Activated naive CD4-positive, alpha-beta T cell treated with anti-CD3 and anti-CD28 coated beads, Interleukin-2, amount 50 U/mL, for 16 hours (primary cell): ENCODE measurements around the gene FMNL1.
"Not testable (repeated sequence)": the region's sequence is repeated elsewhere in the genome, so short reads cannot be mapped to it uniquely, and the experiment has no call there.

ENCODE experiments used
- DNase-seq: peaks from one replicate; pipeline ENCODE4 v3.0.0-alpha.2; 2020

Gene FMNL1, protein sequence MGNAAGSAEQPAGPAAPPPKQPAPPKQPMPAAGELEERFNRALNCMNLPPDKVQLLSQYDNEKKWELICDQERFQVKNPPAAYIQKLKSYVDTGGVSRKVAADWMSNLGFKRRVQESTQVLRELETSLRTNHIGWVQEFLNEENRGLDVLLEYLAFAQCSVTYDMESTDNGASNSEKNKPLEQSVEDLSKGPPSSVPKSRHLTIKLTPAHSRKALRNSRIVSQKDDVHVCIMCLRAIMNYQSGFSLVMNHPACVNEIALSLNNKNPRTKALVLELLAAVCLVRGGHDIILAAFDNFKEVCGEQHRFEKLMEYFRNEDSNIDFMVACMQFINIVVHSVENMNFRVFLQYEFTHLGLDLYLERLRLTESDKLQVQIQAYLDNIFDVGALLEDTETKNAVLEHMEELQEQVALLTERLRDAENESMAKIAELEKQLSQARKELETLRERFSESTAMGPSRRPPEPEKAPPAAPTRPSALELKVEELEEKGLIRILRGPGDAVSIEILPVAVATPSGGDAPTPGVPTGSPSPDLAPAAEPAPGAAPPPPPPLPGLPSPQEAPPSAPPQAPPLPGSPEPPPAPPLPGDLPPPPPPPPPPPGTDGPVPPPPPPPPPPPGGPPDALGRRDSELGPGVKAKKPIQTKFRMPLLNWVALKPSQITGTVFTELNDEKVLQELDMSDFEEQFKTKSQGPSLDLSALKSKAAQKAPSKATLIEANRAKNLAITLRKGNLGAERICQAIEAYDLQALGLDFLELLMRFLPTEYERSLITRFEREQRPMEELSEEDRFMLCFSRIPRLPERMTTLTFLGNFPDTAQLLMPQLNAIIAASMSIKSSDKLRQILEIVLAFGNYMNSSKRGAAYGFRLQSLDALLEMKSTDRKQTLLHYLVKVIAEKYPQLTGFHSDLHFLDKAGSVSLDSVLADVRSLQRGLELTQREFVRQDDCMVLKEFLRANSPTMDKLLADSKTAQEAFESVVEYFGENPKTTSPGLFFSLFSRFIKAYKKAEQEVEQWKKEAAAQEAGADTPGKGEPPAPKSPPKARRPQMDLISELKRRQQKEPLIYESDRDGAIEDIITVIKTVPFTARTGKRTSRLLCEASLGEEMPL

DNA sequence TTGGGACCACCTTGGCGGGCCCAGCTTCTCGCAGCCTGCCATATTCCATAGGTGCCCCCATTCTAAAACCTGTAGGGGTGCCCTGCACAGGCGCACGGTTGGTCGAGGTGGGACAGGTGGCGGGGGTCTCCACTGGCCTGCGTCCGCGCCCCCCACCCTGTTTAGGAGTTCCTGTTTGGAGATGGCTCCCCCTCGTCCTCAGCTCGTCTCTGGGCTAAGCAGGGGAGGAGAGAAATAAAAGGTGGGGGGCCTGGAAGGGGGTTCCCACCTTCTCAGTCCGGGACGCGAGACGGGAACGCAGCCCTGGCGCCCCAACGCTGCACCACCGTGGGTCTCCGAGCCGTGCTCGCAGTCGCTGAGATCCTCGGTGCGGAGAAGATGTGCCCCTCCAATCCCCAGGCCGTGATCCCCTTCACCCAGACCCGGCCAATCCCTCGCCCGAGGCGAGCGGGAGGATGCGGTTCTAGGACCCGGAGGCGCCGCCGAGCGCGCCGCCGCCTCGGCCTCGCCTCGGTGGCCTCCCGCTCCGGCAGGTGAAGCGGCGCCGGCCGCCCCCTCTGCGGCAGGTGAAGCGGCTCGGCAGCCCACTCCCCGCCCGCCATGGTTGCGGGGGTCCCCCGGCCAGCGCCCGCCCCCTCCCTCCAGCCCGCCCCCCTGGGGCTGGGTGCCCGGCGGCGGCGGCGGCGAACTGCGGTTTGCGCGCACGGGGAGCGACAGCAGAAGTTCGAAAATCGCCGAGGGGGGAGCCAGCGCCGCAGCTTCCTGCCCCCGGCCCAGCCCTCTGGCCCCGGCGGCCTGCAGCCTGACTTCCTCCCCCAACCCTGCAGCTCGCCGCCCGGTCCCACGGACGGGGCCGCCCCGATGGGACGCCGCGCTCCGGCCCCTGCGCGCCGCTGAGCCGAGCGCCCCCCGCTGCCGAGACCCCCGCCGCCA is at the start of gene FMNL1:
FMNL1 (plus strand) TSS at position 805 of the 933 bp plus-strand sequence. CDS start 240 bp downstream, outside the sequence.
- peak; percentile 51 for DNase-seq

DNA sequence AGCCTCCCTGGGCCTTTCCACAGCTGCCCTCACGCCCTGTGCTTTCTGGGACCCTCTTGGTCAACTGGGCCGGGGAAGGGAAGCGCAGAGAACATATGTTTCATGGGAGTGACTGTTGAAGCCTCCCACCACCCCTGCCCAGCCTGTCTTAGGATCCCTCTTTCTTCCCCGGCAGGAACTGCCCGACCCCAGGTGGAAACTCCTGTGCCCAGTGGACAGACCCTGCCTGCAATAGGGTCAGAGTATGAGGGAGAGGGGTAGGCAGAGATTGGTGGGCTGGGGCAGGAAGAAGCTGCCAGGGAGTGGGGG is 49.5 kb upstream of the FMNL1 start:
- no peak for DNase-seq

DNA sequence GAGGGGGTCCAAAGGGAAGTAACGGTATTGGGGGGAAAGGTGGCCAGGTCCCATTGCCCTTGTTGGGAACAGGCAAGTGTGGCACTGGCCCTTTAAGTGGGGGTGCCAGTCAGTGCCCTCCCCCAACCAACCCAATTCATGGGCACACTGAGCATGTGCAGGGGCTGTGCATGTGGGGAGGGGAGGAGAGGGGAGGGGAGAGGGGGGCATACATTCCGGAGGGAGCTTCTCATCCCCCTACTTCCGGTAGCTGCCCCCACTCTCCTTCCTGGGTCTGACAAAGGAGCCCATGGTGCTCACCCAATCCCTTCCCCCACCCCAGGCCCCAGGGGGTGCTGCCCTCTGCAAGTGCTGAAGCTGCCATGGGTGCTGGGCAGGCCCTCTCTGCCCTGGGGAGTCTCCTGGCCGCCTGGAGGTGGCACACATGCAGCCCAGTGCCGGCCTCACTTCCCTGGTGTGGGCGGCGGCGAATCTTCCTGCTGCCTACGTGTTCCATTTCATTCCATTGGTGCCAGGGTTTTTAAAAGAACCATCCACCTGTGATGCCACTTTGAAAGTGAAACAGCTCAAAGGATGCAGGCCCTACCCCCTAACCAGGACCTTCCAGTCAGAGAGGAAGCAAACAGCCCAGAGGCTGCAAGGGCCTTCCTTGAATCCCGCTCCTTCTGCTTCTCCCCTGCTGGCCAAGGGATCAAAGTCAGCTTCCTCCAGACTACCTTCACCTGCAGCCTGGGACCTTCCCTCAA is 49.0 kb upstream of the FMNL1 start:
- peak; percentile 60 for DNase-seq

DNA sequence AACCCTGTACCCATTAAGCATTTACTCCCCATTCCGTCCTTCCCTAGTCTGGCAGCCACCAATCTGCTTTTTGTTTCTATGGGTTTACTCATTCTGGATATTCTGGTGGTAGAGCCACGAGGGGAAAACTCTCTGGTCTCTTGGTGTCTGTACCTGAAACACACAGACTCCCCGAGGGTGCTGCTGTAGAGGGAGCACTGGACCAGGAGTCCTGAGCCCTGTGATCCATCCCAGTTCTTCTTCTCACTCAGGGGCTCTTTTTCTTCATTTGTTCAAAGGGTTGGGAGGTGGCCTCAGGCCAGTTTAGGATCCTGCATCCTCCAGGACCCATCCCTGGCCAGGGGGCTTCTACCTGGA is 45.9 kb upstream of the FMNL1 start:
- no peak for DNase-seq

DNA sequence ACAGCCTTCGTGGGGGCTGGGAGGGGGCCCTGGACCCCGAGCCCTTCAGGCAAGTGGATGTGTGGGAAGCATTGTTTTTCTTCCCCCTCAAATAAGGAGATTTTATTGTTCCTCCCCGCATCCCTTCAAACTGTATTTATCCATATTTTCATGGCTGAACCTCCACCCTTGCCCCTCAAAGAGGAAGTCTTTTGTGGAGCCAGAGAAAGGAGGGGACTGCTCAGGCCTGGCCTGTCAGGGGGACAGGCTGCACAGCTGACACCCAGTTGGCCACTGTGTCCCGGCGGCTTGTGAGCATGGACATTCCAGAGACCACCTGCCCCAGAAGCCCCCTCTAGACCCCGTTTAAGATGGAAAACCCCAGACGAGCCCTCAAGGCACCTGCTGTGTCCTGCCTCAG is 44.1 kb upstream of the FMNL1 start:
- no peak for DNase-seq

DNA sequence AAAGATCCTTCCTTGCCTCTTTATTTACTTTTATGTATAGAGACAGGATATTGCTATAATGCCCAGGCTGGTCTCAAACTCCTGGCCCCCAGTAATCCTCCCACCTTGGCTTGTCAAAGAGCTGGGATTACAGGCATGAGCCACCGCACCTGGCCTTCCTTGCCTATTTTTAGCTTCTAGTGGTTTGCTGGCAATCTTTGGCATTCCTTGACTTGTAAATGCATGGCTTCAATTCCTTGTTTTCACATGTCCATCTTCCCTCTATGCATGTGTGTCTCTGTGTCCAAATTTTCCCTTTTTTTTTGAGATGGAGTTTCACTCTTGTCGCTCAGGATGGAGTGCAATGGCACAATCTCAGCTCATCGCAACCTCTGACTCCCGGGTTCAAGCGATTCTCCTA is 37.5 kb upstream of the FMNL1 start:
- DNase-seq = no peak

DNA sequence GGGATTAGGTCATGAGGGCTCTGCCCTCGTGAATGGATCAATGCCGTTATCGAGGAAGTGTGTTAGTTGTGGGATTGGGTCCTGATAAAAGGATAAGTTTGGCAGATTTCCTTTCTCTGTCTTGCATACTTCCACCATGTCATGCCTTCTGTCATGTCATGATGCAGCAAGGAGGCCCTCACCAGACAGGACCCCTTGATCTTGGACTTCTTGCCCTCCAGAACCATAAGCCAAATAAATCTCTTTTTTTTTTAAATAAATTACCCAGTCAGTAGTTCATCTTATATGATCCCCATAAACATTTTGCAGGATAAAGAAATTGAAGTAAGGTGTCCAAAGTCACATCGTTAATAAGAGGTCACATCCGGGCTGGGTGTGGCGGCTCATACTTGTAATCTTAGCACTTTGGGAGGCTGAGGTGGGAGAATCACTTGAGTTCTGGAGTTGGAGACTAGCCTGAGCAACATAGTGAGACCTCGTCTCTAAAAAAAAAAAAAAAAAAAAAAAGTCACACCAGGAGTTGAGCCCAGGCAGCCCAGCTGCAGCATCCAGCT is 34.8 kb upstream of the FMNL1 start:
- no peak for DNase-seq

DNA sequence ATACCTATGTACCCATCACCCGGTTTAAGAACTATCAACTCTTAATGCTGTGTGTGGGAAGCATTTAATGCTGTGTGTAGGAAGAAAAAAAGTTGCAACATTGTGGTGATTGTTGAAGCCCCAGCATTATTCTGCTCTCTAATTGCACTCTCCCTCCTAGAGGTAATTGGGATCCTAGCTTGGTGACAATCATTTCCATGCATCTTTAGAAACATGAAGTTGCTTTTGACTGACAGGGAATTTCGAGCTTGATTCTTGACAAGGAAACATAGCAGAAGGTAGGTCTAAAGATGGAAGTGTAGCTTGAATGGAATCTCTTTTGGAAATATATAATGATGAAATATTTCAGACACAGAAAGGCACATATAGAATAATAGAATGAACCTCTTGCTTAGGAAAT is 32.7 kb upstream of the FMNL1 start:
- no peak for DNase-seq

DNA sequence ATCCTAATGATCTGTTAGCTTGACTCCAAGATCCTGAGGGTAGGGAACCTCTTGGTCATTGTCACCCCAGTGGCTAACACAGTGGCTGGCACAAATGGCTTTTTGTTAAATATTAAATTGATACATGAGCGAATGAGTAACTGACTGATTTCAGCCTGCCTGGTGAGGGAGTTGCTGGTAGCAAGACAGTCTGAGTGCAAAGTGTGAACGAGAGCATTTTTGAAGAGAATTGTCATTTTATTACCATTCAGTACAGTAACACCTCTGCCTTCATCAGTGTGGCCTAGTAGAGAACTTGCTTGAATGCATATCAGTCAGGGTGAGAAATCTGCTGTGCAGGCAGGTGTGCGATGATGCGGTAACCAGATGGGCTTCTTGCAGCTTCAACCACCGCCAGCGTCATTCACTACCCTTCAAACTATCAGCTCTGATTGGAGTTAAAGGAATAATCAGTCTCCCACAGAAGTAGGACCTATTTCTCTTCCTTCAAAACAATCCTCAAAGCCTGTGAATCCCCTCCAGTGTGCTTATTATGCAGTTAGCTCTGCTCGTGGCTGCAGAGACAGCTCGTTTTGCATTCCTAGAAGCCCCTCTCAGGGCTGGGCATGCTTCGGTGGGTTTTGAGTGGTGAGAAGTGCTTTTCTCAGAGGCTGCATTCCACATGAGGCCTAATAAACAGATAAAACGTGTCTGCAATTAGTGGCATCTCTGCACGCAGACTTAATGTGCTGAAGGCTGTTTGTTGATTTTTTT is 31.0 kb upstream of the FMNL1 start:
- DNase-seq = no peak

DNA sequence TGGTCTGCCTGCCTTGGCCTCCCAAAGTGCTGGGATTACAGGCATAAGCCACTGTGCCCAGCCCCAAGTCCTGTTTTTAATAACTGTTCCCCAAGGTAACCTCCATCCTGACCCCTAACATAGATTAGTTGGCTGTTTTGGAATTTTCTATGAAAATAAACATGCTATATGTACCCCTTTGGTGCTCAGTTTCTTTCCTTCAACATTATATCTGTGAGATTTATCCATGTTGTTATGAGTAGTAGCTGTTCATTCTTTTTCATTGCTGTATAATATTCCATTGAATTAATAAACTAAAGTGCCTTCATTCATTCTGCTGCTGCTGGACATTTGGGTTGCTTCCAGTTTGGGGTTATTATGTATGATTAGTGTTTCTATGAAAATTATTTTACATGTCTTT is 26.3 kb upstream of the FMNL1 start:
- no peak for DNase-seq

DNA sequence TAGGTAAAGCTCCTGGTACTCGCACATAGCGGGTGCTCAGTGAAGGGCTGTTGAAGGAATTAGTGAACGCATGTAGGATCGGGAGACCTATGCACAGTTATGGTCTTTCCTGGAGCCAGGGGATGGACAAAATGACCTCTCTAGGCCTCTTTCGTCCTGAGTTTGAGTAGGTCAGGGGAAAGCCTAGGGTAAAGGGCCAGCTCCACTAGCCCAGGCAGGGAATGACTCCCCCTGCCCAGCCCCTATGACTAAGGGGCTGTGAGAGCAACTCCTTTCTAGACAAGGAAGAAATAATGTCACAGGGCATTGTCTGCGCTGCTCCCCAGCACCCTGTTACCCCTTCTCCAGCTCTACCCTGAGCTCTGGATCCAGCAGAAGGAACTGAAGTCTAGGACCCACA is 24.6 kb upstream of the FMNL1 start:
- no peak for DNase-seq

DNA sequence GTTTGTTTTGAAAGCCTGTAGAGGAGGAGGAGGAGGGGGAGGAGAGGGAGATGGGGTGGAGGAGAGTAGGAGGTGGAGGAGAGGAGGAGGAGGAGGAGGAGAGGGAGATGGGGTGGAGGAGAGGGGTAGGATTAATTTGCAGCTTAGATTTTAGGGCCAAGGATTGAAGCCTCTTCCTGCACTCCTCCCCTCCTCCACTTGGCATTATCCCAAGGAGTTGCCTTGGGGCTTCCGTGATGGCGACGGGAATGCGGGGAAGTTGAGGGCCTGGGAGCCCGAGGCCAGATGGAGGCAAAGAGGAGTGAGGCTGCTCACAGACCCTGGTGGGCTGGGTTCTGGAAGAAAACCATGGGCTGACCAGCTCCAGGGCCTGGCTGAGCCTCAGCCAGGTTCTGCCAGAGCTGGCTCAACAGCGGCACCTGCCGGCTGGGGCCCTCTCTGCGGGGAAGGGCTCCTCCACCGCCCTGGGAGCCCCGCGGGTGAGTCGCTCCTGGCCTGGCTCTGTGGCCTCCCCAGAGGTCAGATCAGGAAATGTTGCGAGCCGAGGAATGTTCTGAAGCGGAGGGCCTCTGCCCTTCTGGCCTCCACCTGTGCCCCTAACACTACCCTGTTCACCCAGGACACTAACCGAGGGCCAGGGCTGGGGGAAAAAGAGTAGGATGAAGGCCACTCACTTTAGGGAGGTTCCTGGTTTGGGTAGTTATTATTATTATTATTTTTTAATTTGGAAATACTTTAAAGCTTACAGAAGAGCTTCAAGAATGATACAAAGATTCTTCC is 23.9 kb upstream of the FMNL1 start:
- DNase-seq = peak; percentile 90

DNA sequence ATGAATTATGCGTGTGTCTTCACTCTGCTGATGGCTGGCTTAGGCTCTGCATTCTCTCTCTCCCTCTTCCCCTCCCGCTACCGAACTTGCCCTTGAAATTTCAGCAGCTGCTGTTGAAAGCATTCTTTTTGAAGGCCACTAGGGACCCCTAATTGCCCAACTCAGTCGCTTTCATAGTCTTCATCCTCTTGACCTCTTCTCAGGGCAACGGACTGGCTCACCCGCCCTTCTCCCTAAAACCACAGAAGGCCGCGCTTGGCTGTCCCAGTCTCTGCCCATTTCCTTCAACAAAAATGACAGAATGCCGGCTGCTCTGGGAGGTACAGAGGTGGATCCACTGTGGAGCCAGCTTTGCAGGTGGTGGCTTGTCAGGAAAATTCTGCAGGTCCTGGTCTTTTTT is 21.0 kb upstream of the FMNL1 start:
- no peak for DNase-seq

DNA sequence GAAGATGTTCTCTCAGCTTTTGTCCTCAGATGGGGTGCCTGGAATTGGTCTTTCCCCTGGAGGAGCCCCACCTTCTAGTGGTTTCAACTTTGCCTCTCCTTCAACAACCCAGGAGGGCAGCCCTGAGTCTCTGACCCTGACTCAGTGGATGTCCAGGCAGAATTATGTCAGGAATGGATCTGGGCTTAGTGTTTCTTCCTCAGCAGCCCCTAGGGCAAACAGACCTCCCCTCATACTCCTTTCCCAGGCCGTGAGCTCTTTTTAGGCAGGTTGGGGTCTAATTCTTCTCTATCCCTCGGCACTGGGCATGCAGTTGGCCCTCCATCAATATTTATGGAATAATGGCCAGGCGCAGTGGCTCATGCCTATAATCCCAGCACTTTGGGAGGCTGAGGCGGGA is 20.2 kb upstream of the FMNL1 start:
- DNase-seq = no peak

DNA sequence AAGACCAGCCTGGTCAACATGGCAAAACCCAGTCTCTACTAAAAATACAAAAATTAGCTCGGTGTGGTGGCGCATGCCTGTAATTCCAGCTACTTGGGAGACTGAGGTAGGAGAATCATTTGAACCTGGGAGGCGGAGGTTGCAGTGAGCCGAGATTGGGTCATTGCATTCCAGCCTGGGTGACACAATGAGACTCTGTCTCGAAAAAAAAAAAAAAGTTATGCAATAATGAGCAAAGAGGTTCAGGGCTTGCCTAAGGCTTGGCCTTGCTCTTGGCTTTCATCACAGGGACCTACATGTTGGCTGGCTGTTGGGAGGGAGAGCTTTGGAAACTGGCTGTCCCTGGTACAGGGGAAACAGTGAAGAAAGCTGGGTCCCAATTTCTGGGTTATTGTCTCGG is 19.8 kb upstream of the FMNL1 start:
- not testable (repeated sequence) for DNase-seq

DNA sequence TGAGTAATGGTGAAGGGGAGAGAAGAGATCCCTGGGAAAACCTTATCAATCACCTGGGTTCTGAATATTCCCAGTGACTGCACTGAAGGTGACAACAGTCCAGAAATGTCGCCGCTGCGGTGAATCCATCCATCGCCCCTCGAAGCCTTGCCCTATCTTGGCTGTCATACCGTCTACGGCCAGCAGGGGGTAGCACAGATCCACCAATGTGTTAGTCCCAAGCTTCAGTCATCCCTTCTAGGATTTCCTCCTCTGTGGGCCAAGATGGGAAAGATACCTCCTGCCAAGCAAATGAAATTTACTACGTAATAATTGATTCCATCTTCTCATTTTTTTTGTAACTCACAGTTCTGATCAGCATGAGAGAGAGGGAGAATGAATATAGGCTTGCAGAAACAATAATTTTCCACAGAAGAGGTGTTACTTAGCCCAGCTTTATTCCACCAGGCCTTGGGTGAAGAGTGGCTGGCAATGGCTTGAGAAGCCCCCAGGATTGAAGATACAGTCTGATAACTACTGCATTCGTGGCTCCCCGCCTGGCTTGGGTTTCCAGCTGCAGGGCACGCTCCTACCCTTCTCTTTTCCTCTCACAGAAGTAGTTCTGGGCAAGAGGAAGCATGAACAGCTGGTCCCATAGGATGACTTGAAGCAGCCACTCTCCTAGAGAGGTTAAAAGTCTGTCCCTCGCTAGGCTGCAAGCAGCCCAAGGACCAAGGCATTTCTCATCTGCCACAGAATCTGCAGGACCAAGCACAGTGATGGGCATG is 2.6 kb upstream of the FMNL1 start:
- peak; percentile 85 for DNase-seq

DNA sequence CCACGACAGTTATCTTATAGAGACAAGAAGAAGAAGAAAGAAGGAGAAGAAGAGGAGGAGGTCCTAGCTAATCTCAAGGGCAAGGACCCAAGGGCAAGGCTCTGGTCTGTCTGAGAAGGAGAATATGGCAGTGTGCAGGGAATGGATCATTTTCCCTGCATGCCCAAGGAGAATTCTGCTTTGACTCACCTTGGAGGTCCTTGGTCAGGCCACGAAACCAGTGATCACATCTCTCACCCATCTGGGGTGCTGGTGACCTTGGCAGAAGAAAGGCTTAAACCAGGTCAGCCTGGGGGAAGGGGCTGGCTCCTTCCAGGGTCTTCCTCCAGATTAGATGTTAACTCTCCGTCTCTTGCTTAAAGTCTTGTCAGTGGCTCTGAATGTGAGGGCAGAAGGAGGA is 1.6 kb upstream of the FMNL1 start:
- no peak for DNase-seq

DNA sequence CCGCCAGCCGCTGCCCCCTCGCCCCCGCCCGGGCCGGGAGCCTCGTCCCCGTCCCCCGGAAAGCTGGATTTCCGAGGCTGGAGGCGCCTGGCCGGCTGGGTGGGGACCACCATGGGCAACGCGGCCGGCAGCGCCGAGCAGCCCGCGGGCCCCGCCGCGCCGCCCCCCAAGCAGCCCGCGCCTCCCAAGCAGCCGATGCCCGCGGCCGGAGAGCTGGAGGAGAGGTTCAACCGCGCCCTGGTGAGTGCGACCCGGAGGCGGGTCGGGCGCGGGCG is 266 bp downstream of the FMNL1 start:
- no peak for DNase-seq

DNA sequence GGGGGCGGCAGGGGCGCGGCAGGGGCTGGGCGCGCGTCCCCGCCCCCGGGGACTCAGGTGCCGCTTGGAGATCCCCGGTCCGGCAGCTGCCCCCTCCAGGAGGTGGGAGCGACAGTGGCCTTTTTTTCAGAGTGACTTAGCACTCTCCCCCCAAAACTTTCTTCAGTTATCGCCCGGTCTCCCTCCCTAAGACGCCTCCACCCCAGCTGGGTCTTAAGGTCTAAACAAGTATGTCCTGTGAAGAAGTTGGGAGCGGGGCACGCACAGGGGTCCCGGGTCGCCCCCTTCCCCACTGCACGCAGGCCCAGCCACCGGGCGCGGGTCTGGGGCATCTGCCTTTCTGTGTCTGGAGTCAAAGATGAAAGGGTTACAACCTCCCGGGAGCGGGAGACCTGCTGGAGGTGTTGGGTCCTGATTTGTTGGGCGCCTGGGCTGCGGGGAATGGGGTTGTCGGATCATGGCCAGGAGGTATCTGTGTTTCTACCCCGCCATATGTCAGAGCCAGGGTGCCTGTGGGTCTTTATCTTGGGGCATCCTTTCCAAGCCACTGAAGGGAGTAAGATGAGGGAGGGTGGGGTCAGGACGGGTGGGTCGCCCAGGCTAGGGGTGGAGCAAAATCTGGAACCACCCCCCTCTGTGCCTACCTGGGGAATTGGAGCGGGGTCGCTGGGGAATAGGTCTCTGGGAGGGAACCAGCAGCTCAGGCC is 757 bp downstream of the FMNL1 start:
- peak; percentile 52 for DNase-seq
